Activated T-cell treated with anti-CD3 and anti-CD28 coated beads for 48 hours (primary cell): ENCODE results near the gene PYCARD.
"Not testable (repeated sequence)": the region's sequence is repeated elsewhere in the genome, so short reads cannot be mapped to it uniquely, and the experiment has no call there.

Experiments used
- DNase-seq: peaks from one replicate; pipeline ENCODE4 v3.0.0-alpha.2; 2020; ENCODE audit warnings: low read depth

Gene PYCARD

DNA sequence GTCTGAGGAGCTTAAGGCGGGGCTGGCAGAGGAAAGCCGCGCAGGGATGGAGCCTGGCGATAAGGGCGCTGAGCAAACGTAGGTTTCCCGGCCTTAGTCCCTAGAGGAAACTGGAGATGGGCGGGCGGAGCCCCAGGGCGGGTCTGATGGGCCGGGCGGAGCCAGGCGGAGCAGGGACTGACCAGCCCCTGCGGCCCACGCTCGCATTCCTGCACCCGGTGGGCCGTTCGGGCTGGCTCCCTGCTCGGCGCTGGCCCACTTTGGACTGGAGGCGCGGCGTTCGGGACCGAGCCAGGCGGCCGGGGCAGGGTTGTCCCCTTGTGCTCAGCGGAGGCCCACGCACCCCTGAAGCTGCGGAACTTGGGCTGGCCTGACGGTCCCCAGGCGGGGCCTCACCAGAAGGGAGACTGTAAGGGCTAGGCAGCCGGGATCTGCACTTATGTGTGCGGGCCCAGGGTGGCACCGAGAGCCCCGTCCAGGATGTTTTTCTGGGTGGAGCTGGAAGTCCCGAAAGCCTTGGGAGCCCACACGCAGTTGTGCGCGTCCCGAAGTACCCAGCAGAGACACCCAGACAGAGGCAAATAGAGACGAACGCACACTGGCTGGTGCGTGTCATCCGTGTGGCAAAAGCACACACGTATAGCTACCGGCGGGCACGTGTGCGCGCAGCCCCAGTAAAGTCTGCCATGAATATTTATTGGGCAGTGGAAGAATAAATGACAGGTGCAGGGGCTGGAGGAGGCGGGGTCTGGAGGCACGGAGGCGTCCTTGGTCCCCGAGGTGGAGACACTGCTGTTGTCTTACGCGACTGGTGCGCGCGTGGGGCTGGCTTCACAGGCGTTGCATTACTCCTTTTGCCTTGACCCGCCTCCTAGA lies 13.0 kb upstream of the PYCARD start:
- DNase-seq, result no peak

DNA sequence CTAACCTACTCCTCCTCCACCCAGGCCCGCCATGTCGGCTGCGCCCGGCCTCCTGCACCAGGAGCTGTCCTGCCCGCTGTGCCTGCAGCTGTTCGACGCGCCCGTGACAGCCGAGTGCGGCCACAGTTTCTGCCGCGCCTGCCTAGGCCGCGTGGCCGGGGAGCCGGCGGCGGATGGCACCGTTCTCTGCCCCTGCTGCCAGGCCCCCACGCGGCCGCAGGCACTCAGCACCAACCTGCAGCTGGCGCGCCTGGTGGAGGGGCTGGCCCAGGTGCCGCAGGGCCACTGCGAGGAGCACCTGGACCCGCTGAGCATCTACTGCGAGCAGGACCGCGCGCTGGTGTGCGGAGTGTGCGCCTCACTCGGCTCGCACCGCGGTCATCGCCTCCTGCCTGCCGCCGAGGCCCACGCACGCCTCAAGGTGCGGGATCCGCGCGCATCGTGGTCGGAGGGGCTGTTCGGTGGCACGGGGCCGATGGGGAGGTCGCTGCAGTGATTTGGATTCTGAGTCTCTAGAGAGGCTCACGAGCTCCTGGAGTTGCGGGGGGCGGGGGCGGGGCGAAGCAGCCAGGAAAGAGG lies 12.2 kb upstream of the PYCARD start:
- DNase-seq, result no peak

DNA sequence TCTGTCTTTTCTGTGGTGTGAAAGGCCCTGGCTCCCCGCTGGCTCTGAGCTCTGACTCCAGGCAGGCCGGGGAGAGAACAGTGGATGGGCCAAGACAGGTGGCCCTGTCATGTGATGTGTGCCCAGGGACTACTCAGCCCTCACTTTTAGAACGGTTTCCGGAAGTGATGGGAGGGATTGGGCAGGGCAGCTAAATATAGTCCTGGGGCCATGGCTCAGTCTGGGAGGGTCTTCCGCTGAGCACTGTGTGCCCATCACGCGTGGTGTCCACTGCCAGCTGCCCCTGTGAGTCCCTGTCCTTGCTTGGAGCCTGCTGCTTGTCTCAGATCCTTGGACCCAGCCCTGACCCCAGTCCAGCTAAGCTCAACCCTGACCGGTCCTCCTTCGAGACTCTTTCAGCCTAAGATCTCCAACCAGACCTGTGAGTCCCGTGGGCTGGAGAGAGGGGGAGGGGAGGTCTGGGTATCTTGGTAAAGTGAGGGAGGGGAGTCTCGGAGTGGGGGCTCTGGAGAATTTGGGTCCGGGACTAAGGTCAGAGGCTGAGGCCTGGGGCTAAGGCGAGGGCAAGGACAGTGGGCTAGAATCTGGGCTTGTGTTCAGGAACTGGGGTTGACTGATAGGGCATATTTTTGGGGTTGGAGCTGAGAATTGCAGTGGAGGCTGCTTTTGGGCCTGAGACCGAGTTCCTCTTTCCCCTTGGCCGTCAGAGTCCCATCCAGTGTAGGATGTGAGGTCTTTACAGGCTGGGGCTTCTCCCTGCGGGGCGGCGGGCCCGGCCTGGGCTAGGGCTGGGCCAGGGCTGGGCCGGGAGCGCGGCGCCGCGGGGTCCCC lies 11.5 kb upstream of the PYCARD start, which contains the start of gene TRIM72:
TSS of gene TRIM72 (plus strand) at position 243 of the 831 bp plus-strand sequence. CDS start 620 bp downstream, outside the sequence.
- no peak for DNase-seq

DNA sequence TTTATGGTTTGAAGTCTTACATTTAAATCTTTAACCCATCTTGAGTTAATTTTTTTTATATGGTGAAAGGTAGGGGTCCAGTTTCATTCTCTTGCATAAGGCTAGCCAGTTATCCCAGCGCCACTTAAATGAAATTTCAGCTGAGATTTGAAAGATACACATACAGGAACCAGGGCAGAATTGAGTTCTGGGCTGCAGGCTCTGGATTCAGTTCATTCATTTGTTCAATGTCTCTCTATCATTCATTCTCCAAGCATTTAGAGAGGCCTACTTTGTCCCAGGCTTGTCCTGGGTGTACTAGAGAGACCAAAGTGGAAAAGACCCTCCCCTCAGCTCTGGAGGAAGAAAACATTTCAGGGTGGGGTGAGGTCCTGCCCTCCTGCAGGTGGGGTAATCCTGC lies 10.8 kb upstream of the PYCARD start:
- no peak for DNase-seq

DNA sequence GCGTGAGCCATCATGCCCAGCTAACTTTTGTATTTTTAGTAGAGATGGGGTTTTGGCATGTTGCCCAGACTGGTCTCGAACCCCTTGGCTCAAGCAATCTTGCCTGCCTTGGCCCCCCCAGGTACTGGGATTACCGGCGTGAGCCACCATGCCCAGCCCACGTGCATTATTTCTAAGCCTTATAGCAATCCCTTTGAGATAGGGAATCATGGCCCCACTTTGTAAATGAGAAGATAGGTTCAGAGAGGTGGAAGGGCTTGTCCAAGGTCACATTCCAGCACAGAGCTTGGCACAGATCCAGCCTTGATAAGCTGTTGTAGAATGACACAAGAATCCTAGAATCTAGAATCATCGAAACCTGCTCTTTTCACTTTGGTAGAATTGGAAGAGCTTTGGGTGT lies 4.2 kb upstream of the PYCARD start:
- no peak for DNase-seq

DNA sequence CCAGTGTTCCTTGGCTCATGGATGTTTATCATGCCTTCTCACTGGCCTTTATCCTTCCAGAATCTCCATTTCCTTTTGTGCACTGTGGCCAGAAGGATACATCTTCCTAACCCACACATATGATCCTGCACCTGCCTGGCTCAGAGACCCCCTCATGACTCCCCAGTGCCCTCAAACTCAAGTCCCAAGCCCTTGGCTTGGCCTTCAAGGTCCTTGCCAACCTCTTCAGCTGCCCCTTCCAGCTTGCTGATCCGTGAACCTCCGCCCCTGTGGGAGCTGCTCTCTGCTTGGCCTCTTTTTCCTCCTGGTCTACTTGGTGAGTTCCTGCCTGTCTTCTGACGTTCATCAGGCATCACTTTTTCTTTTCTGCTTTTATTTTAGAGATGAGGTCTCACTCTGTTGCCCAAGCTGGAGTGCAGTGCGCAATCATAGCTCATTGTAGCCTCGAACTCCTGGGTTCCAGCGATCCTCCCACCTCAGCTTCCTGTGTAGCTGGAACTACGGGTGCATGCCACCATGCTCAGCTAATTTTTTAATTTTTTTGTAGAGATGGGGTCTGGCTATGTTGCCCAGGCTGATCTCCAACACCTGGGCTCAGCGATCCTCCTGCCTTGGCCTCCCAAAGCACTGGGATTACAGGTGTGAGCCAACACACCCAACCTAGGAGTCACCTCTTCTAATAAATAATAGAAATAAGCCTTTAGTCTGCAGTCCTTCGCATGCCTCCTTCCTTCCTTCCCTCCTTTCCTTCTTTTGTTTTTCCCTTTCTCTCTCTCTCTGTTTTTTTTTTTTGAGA lies 2.5 kb upstream of the PYCARD start:
- DNase-seq, result no peak

DNA sequence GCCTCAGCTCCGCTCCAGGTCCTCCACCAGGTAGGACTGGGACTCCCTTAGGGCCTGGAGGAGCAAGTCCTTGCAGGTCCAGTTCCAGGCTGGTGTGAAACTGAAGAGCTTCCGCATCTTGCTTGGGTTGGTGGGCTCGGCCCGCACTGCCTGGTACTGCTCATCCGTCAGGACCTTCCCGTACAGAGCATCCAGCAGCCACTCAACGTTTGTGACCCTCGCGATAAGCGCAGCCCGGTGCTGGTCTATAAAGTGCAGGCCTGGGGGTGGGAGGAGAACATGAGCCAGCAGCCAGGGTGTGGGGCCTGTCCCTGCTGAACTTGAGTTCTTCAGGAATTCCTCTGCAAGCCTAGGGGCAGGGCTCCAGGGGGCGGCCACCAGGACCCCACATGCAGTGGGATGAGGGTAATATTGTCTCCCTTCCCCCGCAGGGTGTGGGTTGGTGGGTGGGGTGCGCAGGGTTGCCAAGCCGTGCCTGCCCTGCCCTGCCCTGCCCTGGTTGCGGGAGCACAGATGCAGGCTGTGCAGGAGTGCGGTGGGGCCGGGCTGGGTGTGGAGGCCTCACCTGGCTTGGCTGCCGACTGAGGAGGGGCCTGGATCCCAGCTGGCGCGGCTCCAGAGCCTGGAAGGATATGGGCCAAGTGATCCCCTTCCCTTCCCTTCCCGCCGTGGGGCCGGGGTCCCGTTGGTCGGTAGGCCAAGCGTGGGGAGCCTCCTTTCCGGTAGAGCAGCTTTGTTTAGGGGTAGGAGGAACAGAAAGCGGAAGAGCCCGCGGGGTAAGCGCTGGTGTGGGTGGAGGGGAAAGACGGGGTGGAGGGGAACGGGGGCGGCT lies 762 bp downstream of the PYCARD start:
- no peak for DNase-seq

DNA sequence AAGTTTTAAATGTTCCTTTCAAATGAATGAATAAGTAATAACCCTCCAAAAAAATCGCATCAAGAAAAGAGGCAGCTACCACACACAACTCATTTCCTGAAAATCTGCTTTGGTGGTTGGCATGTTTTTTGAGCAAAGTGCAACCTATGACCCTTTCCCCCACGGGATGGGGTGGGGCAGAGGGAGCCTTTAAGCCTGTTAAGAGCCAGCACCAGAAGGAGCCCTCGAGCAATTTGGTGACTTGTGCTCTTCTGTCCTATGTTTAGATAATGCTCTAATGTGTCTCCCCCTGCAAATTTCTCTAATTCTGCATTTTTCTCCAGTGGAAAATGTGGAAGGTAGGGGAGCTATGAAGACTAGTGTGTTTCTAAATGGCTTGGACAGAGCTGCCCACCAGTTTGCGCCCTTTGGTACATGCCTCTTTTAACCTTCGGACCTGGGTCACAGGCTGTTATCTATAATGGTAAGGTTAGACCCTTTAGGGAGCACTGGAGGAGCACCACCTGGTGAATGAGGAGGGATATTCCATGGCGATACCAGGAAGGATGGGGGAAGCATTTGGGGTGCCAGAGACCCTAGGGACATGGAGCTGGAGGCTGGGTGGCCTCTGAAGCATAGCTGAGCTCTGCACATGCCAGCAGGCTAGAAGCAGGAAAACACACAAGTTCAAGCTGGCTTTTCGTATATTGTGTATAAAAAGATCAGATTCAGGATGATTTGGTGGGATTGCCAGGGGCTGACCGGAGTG lies 1.6 kb downstream of the PYCARD start:
- no peak for DNase-seq

DNA sequence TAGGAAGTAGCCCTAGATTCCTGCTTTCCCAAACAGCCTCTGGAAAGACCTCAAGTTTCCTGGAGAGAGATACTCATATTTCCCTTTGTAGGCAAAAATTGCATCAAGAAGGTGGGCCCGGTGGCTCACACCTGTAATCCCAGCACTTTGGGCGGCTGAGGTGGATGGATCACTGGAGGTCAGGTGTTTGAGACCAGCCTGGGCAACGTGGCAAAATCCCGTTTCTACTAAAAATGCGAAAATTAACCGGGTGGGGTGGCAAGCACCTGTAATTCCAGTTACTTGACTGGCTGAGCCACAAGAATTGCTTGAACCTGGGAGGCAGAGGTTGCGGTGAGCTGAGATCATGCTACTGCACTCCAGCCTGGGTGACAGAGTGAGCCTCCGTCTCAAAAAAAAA lies 2.4 kb downstream of the PYCARD start:
- not testable (repeated sequence) for DNase-seq

DNA sequence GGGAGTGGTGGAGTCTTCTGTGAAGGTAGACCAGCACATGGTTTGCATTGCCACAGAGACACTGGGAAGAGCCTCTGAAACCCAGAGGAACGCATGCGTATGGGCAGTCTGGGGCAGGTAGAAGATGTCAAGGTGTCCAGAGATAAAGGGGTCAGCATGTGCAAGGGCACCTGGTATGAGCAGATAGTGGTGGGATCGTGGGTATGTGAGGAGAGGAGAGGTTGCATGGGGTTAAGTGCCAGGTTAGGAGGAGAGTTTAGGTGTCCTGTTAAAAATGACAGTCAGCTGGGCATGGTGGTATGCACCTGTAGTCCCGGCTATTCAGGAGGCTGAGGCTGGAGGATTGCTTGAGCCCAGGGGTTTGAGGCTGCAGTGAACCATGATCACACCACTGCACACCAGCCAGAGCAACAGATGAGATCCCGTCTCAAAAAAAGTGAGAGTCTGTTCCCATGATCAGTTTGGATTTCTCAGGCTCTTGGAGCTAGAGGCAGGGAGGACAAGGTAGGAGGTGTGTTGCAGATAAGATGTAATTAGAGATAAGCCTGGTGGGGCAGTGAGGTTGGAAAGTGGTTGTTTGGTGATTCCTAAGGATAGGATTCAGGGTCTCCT lies 3.0 kb downstream of the PYCARD start:
- no peak for DNase-seq

DNA sequence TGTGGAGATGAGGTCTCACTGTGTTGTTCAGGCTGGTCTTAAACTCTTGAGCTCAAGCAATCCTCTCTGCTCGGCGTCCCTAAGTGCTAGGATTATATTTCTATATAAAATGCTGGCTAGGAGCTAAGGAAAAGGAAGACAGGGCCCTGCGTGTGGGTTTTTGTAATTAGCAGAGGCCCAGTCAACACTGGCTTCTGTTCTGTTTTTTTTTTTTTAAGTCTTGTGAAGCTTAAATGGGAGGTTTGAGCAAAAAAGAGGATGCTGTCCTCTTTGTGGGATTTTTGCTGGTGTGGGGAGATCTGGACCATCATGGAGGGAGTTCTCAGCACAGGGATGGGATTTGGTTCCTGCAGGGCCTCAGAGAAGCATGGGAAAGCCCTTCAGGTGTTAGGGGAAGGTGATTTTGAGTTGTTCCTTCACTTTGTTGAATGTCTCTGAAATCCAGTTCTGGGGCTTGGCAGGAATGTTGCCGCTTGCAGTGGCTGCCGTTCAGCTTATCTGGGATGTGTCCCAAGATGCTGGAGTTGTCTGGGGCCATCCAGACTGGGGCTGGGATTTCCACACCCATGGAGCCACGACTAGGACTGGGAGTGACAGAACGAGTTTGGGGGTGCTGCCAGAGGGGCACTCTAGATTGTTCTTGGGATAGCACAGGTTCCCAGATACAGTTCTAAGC lies 4.2 kb downstream of the PYCARD start:
- DNase-seq, result no peak

DNA sequence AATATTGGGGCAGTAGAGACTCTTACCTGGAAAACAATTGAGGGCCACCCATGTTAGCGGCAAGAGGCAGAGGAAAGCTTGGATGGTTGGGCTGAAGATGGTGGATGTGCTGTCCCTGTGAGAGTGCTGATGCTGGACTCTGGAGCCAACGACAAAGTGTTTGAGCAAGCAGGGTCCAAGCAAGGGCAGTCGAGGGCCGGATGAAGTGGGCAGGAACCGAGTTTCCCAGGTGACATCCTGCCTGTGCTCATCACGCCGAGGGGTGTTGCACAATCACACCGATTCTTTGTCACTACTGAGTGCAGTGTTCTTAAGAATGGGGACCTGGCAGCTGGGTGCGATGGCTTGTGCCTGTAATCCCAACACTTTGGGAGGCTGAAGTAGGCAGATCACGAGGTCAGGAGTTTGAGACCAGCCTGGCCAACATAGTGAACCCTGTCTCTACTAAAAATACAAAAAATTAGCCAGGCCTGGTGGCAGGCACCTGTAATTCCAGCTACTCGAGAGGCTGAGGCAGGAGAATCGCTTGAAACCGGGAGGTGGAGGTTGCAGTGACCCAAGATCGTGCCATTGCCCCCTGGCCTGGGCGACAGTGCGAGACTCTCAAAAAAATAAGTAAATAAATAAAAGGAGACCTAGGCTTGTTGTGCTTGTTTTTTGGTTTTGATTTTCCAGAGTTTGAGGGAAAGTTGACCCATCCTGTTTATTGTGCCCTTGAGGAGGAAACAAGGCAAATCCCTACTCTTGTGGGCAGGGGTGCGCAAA lies 6.1 kb downstream of the PYCARD start:
- no peak for DNase-seq

DNA sequence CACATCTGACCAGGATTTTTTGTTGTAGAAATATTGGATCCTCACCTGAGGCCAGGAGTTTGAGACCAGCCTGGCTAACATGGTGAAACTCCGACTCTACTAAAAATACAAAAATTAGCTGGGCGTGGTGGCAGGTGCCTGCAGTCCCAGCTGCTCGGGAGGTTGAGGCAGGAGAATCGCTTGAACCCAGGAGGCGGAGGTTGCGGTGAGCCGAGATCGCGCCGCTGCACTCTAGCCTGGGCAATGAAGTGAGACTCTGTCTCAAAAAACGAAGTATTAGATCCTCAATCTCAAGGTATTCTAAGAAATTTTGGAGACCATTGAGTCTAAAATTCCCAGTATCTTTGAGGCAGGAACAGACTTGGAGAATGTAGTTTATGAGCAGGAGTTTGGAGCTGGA lies 6.7 kb downstream of the PYCARD start:
- not testable (repeated sequence) for DNase-seq

DNA sequence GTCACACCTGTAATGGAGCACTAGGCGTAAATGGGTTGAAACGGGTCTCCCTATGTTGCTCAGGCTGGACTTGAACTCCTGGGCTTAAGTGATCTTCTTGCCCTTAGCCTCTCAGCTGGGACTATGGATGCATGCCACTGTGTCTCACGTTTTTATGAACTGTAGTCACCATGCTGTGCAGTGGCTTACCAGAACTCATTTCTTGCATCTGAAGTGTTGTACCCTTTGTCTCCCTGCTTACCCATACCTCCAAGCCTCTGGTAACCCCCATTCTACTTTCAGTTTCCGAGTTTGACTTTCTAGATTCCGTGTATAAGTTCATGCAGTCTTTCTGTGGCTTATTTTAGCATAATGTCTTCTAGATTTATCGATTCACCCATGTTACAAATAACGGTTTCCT lies 7.7 kb downstream of the PYCARD start:
- DNase-seq, result no peak

DNA sequence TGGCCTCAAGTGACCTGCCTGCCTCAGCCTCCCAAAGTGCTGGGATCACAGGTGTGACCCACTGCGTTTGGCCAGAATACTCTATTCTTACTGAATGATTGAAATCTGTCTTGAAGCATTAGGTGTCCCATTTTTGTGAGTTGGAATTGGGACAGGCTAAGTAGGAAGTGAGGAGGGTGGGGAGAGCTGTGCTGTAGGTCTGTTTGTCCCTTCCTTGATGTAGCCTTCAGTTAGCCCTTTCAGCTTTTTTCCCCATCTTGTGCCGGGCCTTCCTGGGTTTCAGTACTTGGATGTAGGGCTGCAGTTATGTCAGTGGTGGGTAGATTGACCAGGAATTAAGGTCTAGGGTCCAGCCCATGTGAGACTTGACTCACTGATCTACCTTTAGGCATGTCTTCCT lies 8.7 kb downstream of the PYCARD start:
- DNase-seq, result no peak

DNA sequence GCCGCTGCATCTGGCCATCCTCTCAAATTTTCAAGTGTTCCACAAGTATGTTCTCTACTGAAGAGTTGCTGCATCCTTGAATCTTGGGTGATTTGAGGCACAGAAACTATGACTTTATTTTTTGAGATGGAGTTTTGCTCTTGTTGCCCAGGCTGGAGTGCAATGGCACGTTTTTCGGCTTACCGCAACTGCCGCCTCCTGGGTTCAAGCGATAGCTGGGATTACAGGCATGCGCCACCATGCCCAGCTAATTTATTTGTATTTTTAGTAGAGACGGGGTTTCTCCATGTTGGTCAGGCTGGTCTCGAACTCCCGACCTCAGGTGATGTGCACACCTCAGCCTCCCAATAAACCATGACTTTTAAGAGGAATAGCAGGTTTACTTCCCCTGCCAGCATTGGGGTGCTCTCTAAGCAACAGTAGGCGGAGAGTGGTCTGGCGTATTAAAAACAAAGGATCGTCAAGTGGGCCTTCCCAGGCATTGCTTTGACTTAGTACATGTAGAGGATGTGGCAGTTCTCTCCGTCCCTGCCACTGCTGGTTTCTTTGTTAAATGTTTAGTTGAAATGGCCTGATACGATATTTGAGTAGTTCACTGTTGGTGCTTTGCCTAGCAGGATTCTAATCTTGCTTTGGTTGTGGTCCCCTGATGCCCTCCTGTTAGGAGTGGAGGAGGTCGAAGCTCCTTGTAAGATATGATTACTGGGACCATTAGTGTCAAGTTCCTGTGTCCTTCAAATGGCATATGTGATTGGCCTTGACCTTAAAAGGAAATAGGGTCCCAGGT lies 9.5 kb downstream of the PYCARD start:
- DNase-seq, result no peak

DNA sequence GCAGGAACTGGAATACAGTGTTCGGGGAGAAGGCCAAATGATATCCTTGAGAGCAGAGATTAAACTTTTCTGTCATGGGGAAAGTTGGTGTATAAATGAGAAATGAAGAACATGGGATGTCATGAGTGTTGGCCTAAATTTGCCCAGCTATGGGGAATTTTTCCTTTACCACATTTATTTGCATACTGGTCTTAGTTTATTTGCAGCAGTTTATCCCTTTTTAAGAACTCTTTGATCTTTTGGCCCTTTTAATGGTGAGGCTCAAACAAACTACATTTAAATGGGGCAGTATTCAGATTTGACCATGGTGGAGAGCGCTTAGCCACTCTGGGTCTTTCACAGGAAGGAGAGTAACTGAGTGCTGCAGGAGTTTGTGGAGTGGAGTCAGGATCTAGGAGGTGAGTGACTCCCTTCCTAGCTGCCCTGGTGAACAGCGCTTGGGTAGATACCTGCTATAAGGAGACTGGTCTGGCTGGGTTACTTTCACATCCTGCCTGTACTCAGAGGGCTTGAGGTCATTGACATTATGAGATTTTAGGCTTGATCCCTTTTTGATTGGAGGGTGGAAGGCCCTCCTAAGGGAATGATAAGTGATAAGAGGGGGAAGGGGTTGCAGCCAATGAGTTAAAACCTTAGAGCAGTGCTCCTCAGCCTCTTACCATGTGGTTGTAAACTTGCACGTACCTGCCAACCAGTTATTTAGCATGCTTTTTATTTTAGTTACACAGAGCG lies 10.7 kb downstream of the PYCARD start:
- DNase-seq, result no peak
